ENCODE results near the gene FGGY.
"Not testable (repeated sequence)": the region's sequence is repeated elsewhere in the genome, so short reads cannot be mapped to it uniquely, and the experiment has no call there.

The FGGY gene

GRCh38 chr1:59522925-59523505, 226.1 kb downstream of the FGGY start:
- no peak for DNase-seq

DNA sequence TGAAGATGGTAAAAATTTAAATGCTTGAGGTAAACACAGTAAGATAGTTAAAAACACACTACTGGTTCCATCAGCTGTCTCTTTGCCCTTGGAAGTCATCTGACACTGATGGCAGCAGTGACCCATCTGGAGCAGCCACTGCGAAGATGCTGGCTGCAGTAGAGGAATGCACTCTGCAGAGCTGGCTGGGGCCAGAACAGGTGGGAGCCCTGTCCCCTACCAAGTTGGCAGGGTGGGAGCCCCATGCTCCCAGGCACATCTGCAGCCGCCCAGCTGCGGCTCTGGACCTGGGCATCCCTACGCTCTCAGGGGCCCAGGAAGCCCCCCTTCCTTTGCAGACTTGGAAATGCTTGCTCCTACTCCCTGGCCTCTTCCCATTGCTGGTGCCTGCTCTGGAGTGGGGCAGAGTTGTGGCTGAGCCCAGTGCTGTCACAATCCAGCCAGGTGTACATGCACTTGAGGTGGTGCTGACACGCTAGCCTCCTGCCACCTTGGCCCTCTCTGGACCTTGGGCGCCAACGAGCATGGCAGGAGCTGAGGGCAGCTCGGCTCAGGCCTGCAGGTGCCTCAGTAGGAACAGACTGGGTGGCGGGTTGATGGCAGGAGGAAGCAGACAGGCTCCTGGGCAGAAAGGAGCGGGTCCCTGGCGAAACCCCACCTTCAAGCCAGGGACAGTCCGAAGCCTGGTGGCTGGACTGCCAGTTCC, 227.0 kb downstream of the FGGY start:
- no peak for DNase-seq

DNA sequence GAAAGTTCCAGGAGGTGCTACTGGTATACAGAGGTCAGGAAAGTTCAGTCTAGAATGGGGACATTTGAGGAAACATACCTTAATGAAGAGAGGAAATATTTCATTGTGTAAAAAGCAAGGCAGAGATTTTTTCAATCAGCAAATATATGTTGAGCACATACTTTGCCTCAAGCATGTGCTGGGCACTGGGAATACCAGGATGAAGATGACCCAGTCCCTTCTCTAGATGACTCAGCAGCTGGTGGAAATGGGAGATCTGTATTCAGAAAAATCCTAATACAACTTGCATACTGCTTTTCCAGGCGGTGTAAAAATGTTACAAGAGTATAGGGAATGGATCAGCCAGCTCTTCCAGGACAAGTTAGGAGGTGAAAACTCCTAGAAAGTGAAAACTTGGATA, 229.3 kb downstream of the FGGY start:
- DNase-seq: no peak

DNA sequence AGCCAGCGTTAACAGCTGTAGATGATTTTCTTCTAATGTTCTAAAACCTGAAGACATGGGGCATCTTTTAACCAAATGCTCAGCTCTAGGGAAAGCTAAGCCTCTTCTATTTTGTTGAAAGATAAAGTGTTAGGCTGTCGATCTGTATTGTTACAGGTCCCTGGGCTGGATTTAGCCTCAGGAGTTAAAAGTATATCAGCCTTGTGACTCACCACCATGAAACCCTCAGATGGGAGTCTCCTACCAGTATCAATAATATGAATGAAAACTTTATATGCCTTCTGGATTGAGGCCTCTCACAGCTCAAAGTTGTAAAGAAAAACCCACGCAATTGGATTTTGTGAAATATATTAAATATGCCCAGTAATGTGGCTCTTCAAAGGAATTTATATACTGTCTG, 231.6 kb downstream of the FGGY start:
- DNase-seq: no peak

GRCh38 chr1:59528900-59529299, 232.0 kb downstream of the FGGY start:
- DNase-seq: no peak

DNA sequence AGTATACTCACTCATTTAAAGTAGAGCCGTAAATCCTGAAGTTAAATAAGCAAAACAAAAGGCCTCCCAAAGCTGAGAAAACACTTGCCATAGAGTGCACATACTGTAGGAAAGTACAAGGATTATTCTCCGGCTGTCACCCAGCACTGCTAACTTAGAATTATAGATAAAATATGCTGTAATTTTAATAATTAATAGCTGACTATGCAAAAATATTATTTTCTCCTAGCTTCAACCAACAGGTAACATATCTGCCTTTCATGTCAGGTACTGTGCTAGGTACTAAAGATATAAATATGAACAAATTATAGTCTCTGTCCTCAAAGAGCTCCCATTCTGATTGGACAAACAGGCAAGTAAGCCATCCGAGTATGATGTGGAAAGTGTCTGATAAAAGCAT, 233.2 kb downstream of the FGGY start:
- no peak for DNase-seq

DNA sequence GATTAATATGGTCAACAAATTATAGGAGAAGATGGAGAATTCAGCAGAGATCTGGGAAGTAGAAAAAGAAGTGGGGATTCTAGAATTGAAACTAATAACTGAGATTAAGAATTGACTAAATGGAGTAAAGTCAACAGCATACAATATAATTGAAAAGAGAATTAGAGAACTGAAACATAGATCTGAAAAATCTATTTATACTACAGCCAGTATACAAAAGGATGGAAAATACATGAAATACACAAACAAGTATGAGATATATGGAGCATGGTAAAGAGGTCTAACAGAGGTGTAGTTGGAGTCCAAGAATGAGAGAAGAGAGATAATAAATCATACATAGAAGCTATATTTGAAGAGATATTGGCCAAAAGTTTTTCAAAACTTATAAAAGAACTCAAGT, 235.2 kb downstream of the FGGY start:
- DNase-seq: no peak

DNA sequence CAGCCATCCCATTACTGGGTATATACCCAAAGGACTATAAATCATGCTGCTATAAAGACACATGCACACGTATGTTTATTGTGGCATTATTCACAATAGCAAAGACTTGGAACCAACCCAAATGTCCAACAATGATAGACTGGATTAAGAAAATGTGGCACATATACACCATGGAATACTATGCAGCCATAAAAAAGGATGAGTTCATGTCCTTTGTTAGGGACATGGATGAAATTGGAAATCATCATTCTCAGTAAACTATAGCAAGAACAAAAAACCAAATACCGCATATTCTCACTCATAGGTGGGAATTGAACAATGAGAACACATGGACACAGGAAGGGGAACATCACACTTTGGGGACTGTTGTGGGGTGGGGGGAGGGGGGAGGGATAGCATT, 241.6 kb downstream of the FGGY start:
- DNase-seq: not testable (repeated sequence)

DNA sequence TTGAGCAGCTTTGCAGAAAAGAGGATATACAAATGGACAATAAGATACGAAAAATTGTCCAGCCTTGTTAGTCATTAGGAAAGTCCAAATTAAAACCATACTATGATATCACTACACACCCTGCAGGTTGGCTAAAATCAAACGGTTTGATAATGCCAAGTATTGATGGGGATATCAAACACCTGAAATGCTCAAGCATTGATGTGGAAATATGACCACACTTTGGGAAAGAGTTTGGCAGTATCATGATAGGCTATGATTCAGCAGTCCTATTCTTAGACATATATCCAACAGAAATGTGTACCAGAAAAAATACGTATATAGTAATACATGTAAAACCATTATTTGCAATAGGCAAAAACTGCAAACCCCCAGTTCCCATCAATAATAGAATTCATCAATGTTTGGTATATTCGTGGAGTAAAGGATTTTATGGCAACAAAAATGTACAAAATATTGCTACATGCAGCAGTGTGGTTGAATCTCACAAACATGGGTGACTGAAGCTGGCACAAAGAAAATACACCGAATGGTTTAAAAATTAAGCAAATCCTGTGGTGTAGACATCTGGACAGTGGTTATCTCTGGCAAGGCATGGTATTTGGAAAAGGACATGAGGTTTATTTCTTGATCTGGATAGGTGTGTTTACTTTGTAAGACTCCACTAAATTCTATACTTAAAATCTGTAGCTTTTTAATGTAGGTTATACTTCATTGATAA, 243.2 kb downstream of the FGGY start:
- DNase-seq: no peak

GRCh38 chr1:59541161-59541560, 244.3 kb downstream of the FGGY start:
- no peak for DNase-seq

- DNase-seq: no peak
Observed at GRCh38 chr1:59541891-59542290, 245.0 kb downstream of the FGGY start.

DNA sequence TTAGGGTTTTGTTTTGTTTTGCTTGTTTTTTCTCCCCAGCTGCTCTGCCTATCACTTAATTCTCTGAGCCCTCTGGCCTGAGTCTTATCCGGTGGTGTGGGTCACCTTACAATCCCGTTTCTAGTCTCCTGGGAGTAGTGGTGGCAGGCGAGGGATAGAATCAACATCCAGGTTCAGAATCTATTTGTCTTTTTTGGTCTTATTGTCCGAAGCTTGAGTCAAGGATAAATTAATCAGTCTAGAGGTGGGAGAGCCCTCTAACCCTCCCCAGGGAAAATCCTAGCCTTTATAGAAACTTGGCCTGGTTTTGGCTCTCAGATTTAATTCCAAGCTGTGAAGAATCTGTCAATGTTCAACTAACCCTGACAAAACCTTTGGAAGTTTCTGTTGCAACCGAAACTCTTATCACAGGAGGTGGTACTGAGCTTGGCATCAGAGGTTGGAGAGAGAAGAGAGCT, 246.3 kb downstream of the FGGY start:
- DNase-seq: no peak

- DNase-seq: no peak
Observed at GRCh38 chr1:59544615-59545293, 247.9 kb downstream of the FGGY start.

GRCh38 chr1:59545830-59546229, 248.9 kb downstream of the FGGY start:
- no peak for DNase-seq

DNA sequence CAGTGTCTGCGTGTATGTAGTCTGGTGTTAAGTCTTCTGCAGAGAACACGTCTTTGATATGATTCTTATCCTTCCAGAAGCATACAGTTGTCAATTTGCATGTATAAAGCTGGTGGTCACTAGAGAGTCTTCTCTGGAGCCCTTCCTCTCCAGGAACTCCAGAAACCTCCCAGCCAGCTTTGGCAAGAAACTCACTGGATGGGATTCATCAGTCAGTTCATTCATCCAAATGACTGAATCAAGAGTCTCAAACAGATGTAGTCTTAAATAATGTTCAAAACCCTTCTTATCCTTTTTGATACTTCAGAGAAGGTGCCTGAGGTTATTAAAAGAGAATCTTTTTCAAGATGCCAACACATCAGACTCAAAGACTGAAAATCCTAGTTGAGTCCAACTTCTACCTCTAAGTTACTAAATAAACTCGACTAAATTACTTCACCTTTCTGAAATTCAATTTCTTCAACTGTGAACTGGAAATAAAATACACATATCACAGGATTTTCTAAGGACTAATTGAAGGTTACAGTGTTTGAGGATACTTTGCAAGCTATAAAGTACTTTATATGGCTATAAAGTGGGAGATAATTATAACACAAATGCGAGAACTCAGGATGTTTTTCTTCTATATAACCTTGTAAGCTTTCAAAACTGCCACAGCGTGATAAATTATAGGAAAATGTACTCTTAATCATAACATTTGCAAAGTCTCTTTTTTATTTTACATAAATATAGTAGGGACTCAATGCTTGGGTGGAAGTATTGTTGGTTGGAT, 252.4 kb downstream of the FGGY start:
- no peak for DNase-seq

DNA sequence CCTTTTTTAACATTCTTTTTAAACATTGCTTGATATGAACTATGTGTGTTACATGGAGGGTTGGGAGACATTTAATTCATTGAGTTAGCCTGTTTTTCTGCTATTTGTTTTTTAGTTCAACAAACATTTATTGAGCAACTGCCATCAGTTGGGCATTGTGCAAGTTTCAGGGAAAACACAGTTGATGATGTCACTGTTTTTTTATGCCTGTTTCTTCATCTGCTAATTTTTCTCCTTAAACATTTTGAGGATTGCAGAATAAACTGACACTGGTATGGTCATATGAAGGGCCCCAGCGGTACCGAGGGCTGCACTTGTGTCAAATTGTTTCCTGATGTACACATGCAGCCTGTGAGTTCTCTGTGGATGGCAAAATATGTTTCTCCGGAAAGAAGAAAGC, 253.0 kb downstream of the FGGY start:
- DNase-seq: no peak

DNA sequence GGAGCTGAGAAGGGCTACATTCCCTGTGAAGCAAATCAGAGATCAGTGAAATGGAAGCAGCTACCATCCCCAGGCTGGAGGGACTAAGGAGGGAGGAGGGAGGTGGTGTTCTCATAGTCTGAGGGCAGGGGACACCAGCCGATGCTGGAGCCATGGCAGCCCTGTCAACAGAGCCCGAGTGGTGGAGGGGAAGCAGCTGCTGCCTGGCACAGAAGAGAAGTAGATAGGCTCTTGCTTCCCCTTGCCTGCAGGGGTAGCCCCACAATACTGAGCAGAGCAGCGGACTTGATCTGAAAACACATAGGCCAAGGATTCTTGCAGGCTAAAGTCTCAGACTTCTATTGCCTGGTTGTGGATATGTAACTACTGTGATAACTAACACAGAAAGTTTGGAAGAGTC, 255.1 kb downstream of the FGGY start:
- DNase-seq: no peak

- no peak for DNase-seq
Observed at GRCh38 chr1:59553371-59553770, 256.5 kb downstream of the FGGY start.

- no peak for DNase-seq
Observed at GRCh38 chr1:59554011-59554663, 257.2 kb downstream of the FGGY start.

DNA sequence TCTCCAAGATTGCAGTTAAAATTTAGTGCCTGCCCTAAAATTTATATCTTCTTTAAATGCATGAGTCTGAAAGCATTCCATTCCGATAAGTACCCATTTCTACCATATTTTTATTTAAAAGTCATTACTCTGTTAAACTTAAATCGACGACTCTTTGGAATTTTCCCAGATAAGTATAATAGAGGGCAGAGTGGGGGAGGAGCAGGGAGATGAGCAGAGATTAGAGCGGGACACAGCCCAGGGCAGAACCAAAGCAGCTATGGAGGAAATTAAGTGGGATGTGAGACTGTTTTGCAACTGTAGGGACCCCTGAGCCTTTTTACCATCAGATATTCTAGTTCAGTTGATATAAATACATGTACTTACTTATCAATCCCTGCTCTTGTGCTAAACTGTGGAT, 257.9 kb downstream of the FGGY start:
- no peak for DNase-seq

- DNase-seq: no peak
Observed at GRCh38 chr1:59556398-59556797, 259.5 kb downstream of the FGGY start.

GRCh38 chr1:59556802-59557548, 260.1 kb downstream of the FGGY start:
- DNase-seq: no peak

Data from stimulated activated CD4-positive, alpha-beta T cell treated with anti-CD3 and anti-CD28 coated beads, Interleukin-4, amount 100 ng/mL, for 24 hours (primary cell).